ENCODE data around the gene PCGF1.
A peak's percentile ranks its signal among the peaks of the same experiment; 100 is the strongest.
"Not testable (repeated sequence)": the region's sequence is repeated elsewhere in the genome, so short reads cannot be mapped to it uniquely, and the experiment has no call there.

Gene PCGF1

GRCh38 chr2:74481961-74482800 is 25.3 kb downstream of the PCGF1 start:
- peak overlapping the region; percentile 71; the same call in 1 of the 2 replicates for H3K27ac ChIP-seq (ENCODE audit: low read depth, low read length)
- H3K36me3 ChIP-seq (ENCODE audit: control insufficient read depth, insufficient read depth, low read length): peaks cover 33% of the 10 kb centered on the region
- H3K4me3 ChIP-seq (ENCODE audit: low read depth, low read length): peak overlapping the region; percentile 96
- H3K27me3 ChIP-seq (ENCODE audit: control insufficient read depth, insufficient read depth, low read length): no peaks in the 10 kb centered on the region
- no peaks in the 10 kb centered on the region for H3K9me3 ChIP-seq (ENCODE audit: control insufficient read depth, insufficient read depth, low read depth, low read length)
- H3K9ac ChIP-seq (ENCODE audit: low read length): peak overlapping the region; percentile 85
- H3K4me1 ChIP-seq (ENCODE audit: control insufficient read depth, insufficient read depth, low read length): peaks cover 5% of the 10 kb centered on the region; the same call in 1 of the 2 replicates

- Histone ChIP-seq H3K36me3 (ENCODE audit: control insufficient read depth, insufficient read depth, low read length) (peaks cover 30% of the 10 kb centered on the region), H3K9me3 (ENCODE audit: control insufficient read depth, insufficient read depth, low read depth, low read length) (no peaks in the 10 kb centered on the region), H3K4me3 (ENCODE audit: low read depth, low read length) (peak overlapping the region; percentile 96), H3K9ac (ENCODE audit: low read length) (peak overlapping the region; percentile 85), H3K4me1 (ENCODE audit: control insufficient read depth, insufficient read depth, low read length) (peaks cover 5% of the 10 kb centered on the region; the same call in 1 of the 2 replicates), H3K27ac (ENCODE audit: low read depth, low read length) (no peak overlapping the region), H3K27me3 (ENCODE audit: control insufficient read depth, insufficient read depth, low read length) (no peaks in the 10 kb centered on the region)
Observed at GRCh38 chr2:74481431-74481830, 26.1 kb downstream of the PCGF1 start.

- H3K4me3 ChIP-seq (ENCODE audit: low read depth, low read length): no peak overlapping the region
Observed at GRCh38 chr2:74474899-74475298, 32.6 kb downstream of the PCGF1 start.

GRCh38 chr2:74474481-74474880 is 33.0 kb downstream of the PCGF1 start:
- Histone ChIP-seq H3K27ac (ENCODE audit: low read depth, low read length) (no peak overlapping the region), H3K27me3 (ENCODE audit: control insufficient read depth, insufficient read depth, low read length) (no peaks in the 10 kb centered on the region), H3K4me1 (ENCODE audit: control insufficient read depth, insufficient read depth, low read length) (no peaks in the 10 kb centered on the region), H3K9ac (ENCODE audit: low read length) (no peak overlapping the region), H3K4me3 (ENCODE audit: low read depth, low read length) (no peak overlapping the region), H3K9me3 (ENCODE audit: control insufficient read depth, insufficient read depth, low read depth, low read length) (no peaks in the 10 kb centered on the region), H3K36me3 (ENCODE audit: control insufficient read depth, insufficient read depth, low read length) (peaks cover 21% of the 10 kb centered on the region)

More at GRCh38 chr2:74474899-74475298, 32.6 kb downstream of the PCGF1 start:
- Histone ChIP-seq H3K4me1 (ENCODE audit: control insufficient read depth, insufficient read depth, low read length) (no peaks in the 10 kb centered on the region), H3K27ac (ENCODE audit: low read depth, low read length) (no peak overlapping the region), H3K27me3 (ENCODE audit: control insufficient read depth, insufficient read depth, low read length) (no peaks in the 10 kb centered on the region), H3K36me3 (ENCODE audit: control insufficient read depth, insufficient read depth, low read length) (peaks cover 24% of the 10 kb centered on the region), H3K9ac (ENCODE audit: low read length) (no peak overlapping the region), H3K9me3 (ENCODE audit: control insufficient read depth, insufficient read depth, low read depth, low read length) (no peaks in the 10 kb centered on the region)

GRCh38 chr2:74472945-74473258 is 34.6 kb downstream of the PCGF1 start:
- Histone ChIP-seq H3K27ac (ENCODE audit: low read depth, low read length) (peak overlapping the region; percentile 12), H3K9me3 (ENCODE audit: control insufficient read depth, insufficient read depth, low read depth, low read length) (no peaks in the 10 kb centered on the region), H3K4me1 (ENCODE audit: control insufficient read depth, insufficient read depth, low read length) (no peaks in the 10 kb centered on the region), H3K36me3 (ENCODE audit: control insufficient read depth, insufficient read depth, low read length) (peaks cover 21% of the 10 kb centered on the region), H3K27me3 (ENCODE audit: control insufficient read depth, insufficient read depth, low read length) (no peaks in the 10 kb centered on the region), H3K4me3 (ENCODE audit: low read depth, low read length) (peak overlapping the region; percentile 86), H3K9ac (ENCODE audit: low read length) (peak overlapping the region; percentile 89)

GRCh38 chr2:74472086-74472944 is 35.2 kb downstream of the PCGF1 start, which contains the start of gene MRPL53:
Gene MRPL53, minus strand, starts transcription at chr2:74472680. Its CDS starts 20 bp downstream, at chr2:74472660.
- Histone ChIP-seq H3K4me1 (ENCODE audit: control insufficient read depth, insufficient read depth, low read length) (no peaks in the 10 kb centered on the region), H3K9ac (ENCODE audit: low read length) (peak within 1 kb of the TSS; percentile 89), H3K36me3 (ENCODE audit: control insufficient read depth, insufficient read depth, low read length) (peaks cover 17% of the 10 kb centered on the region), H3K4me3 (ENCODE audit: low read depth, low read length) (peak within 1 kb of the TSS; percentile 86), H3K27me3 (ENCODE audit: control insufficient read depth, insufficient read depth, low read length) (no peaks in the 10 kb centered on the region), H3K27ac (ENCODE audit: low read depth, low read length) (peak within 1 kb of the TSS; percentile 12), H3K9me3 (ENCODE audit: control insufficient read depth, insufficient read depth, low read depth, low read length) (no peaks in the 10 kb centered on the region)

- Histone ChIP-seq H3K4me3 (ENCODE audit: low read depth, low read length) (peak overlapping the region; percentile 86), H3K27ac (ENCODE audit: low read depth, low read length) (no peak overlapping the region), H3K4me1 (ENCODE audit: control insufficient read depth, insufficient read depth, low read length) (no peaks in the 10 kb centered on the region), H3K27me3 (ENCODE audit: control insufficient read depth, insufficient read depth, low read length) (no peaks in the 10 kb centered on the region), H3K9ac (ENCODE audit: low read length) (peak overlapping the region; percentile 89), H3K9me3 (ENCODE audit: control insufficient read depth, insufficient read depth, low read depth, low read length) (no peaks in the 10 kb centered on the region), H3K36me3 (ENCODE audit: control insufficient read depth, insufficient read depth, low read length) (peaks cover 15% of the 10 kb centered on the region)
Observed at GRCh38 chr2:74471332-74472065, 36.0 kb downstream of the PCGF1 start.

- not testable (repeated sequence) for H3K27me3 ChIP-seq (ENCODE audit: control insufficient read depth, insufficient read depth, low read length); H3K4me3 ChIP-seq (ENCODE audit: low read depth, low read length); H3K27ac ChIP-seq (ENCODE audit: low read depth, low read length); H3K4me1 ChIP-seq (ENCODE audit: control insufficient read depth, insufficient read depth, low read length); H3K9me3 ChIP-seq (ENCODE audit: control insufficient read depth, insufficient read depth, low read depth, low read length); H3K9ac ChIP-seq (ENCODE audit: low read length)
- peaks cover 15% of the 10 kb centered on the region for H3K36me3 ChIP-seq (ENCODE audit: control insufficient read depth, insufficient read depth, low read length)
Observed at GRCh38 chr2:74470742-74471141, 36.8 kb downstream of the PCGF1 start.

- peaks cover 23% of the 10 kb centered on the region for H3K36me3 ChIP-seq (ENCODE audit: control insufficient read depth, insufficient read depth, low read length)
- no peak overlapping the region for H3K27ac ChIP-seq (ENCODE audit: low read depth, low read length)
- H3K9ac ChIP-seq (ENCODE audit: low read length): peak overlapping the region; percentile 81
- no peaks in the 10 kb centered on the region for H3K9me3 ChIP-seq (ENCODE audit: control insufficient read depth, insufficient read depth, low read depth, low read length)
- peak overlapping the region; percentile 88 for H3K4me3 ChIP-seq (ENCODE audit: low read depth, low read length)
- H3K4me1 ChIP-seq (ENCODE audit: control insufficient read depth, insufficient read depth, low read length): 0 out of 2 replicates have a peak, but pooled peaks cover 3% of the 10 kb centered on the region
- H3K27me3 ChIP-seq (ENCODE audit: control insufficient read depth, insufficient read depth, low read length): no peaks in the 10 kb centered on the region
Observed at GRCh38 chr2:74464406-74464805, 43.1 kb downstream of the PCGF1 start.

- no peaks in the 10 kb centered on the region for H3K27me3 ChIP-seq (ENCODE audit: control insufficient read depth, insufficient read depth, low read length)
- no peak overlapping the region for H3K4me3 ChIP-seq (ENCODE audit: low read depth, low read length)
- 0 out of 2 replicates have a peak, but pooled peaks cover 3% of the 10 kb centered on the region for H3K4me1 ChIP-seq (ENCODE audit: control insufficient read depth, insufficient read depth, low read length)
Observed at GRCh38 chr2:74462786-74463105, 44.7 kb downstream of the PCGF1 start.

More at GRCh38 chr2:74462786-74463105, 44.7 kb downstream of the PCGF1 start:
- Histone ChIP-seq H3K27ac (ENCODE audit: low read depth, low read length) (no peak overlapping the region), H3K36me3 (ENCODE audit: control insufficient read depth, insufficient read depth, low read length) (peaks cover 23% of the 10 kb centered on the region), H3K9ac (ENCODE audit: low read length) (no peak overlapping the region), H3K9me3 (ENCODE audit: control insufficient read depth, insufficient read depth, low read depth, low read length) (no peaks in the 10 kb centered on the region)

Data from HUES6 (cell line).